GM21529 (cell line): ENCODE results near the gene PPP1R37.
"Not testable (repeated sequence)": the region's sequence is repeated elsewhere in the genome, so short reads cannot be mapped to it uniquely, and the experiment has no call there.

Experiments
- ATAC-seq: cut with Tn5 transposase; IDR thresholded peaks from one replicate; pipeline ENCODE4 v1.9.1; 2021; ENCODE audit not compliant: unreplicated experiment

PPP1R37 gene

GRCh38 chr19:45094707-45095106 lies 1.7 kb downstream of the PPP1R37 start:
- no peak for ATAC-seq

- no peak for ATAC-seq
These were observed 2.8 kb downstream of the PPP1R37 start for GRCh38 chr19:45095496-45096413.

- ATAC-seq, result no peak
These were observed 3.7 kb downstream of the PPP1R37 start for GRCh38 chr19:45096700-45097099.

GRCh38 chr19:45097450-45097775 lies 4.4 kb downstream of the PPP1R37 start:
- no peak for ATAC-seq

GRCh38 chr19:45097776-45098520 lies 5.0 kb downstream of the PPP1R37 start:
- ATAC-seq, result no peak

GRCh38 chr19:45098521-45099466 lies 5.8 kb downstream of the PPP1R37 start:
- ATAC-seq, result no peak

GRCh38 chr19:45099467-45100191 lies 6.7 kb downstream of the PPP1R37 start:
- ATAC-seq, result no peak

- ATAC-seq, result no peak
These were observed 7.2 kb downstream of the PPP1R37 start for GRCh38 chr19:45100201-45100600.

- no peak for ATAC-seq
These were observed 7.9 kb downstream of the PPP1R37 start for GRCh38 chr19:45100846-45101252.

GRCh38 chr19:45101806-45102205 lies 8.8 kb downstream of the PPP1R37 start:
- ATAC-seq, result no peak

GRCh38 chr19:45102481-45102880 lies 9.5 kb downstream of the PPP1R37 start:
- no peak for ATAC-seq

- ATAC-seq, result no peak
These were observed 10.2 kb downstream of the PPP1R37 start for GRCh38 chr19:45103156-45103507.

- no peak for ATAC-seq
These were observed 10.7 kb downstream of the PPP1R37 start for GRCh38 chr19:45103508-45104319.

GRCh38 chr19:45104658-45105349 lies 11.8 kb downstream of the PPP1R37 start:
- ATAC-seq, result no peak

- not testable (repeated sequence) for ATAC-seq
These were observed 13.4 kb downstream of the PPP1R37 start for GRCh38 chr19:45106363-45106762.

GRCh38 chr19:45107621-45108150 lies 14.7 kb downstream of the PPP1R37 start:
- ATAC-seq, result no peak

- no peak for ATAC-seq
These were observed 17.9 kb downstream of the PPP1R37 start for GRCh38 chr19:45110851-45111266.

GRCh38 chr19:45112111-45112827 lies 19.3 kb downstream of the PPP1R37 start:
- no peak for ATAC-seq
